ENCODE data around the gene RANBP9.

RANBP9 gene

GRCh38 chr6:13600036-13600435 is 111.6 kb downstream of the RANBP9 start:
- DNase-seq (ENCODE audit: low read depth, low spot score) = no peak

GRCh38 chr6:13597073-13597472 is 114.6 kb downstream of the RANBP9 start:
- no peak for DNase-seq (ENCODE audit: low read depth, low spot score)

GRCh38 chr6:13593720-13594119 is 117.9 kb downstream of the RANBP9 start:
- DNase-seq (ENCODE audit: low read depth, low spot score) = no peak

GRCh38 chr6:13593103-13593502 is 118.5 kb downstream of the RANBP9 start:
- no peak for DNase-seq (ENCODE audit: low read depth, low spot score)

- DNase-seq (ENCODE audit: low read depth, low spot score) = no peak
These were observed 120.3 kb downstream of the RANBP9 start for GRCh38 chr6:13591205-13591921.

GRCh38 chr6:13590574-13591153 is 121.0 kb downstream of the RANBP9 start:
- no peak for DNase-seq (ENCODE audit: low read depth, low spot score)

GRCh38 chr6:13589801-13590200 is 121.8 kb downstream of the RANBP9 start:
- no peak for DNase-seq (ENCODE audit: low read depth, low spot score)

- DNase-seq (ENCODE audit: low read depth, low spot score) = no peak
These were observed 124.8 kb downstream of the RANBP9 start for GRCh38 chr6:13586603-13587542.

GRCh38 chr6:13581700-13582229 is 129.9 kb downstream of the RANBP9 start:
- DNase-seq (ENCODE audit: low read depth, low spot score) = no peak

GRCh38 chr6:13579911-13580310 is 131.7 kb downstream of the RANBP9 start:
- no peak for DNase-seq (ENCODE audit: low read depth, low spot score)

GRCh38 chr6:13577926-13578325 is 133.7 kb downstream of the RANBP9 start:
- DNase-seq (ENCODE audit: low read depth, low spot score) = no peak

- DNase-seq (ENCODE audit: low read depth, low spot score) = no peak
These were observed 135.6 kb downstream of the RANBP9 start for GRCh38 chr6:13576017-13576416.

GRCh38 chr6:13575377-13575775 is 136.3 kb downstream of the RANBP9 start:
- DNase-seq (ENCODE audit: low read depth, low spot score) = no peak

- DNase-seq (ENCODE audit: low read depth, low spot score) = peak; percentile 92
These were observed 136.9 kb downstream of the RANBP9 start, which contains the start of gene SIRT5 for GRCh38 chr6:13574571-13575376. Gene SIRT5, plus strand, starts transcription at chr6:13574601. Its CDS starts 9,510 bp downstream, at chr6:13584111.

- peak; percentile 97 for DNase-seq (ENCODE audit: low read depth, low spot score)
These were observed 137.5 kb downstream of the RANBP9 start for GRCh38 chr6:13574149-13574570.

GRCh38 chr6:13573669-13574110 is 137.9 kb downstream of the RANBP9 start:
- peak; percentile 53 for DNase-seq (ENCODE audit: low read depth, low spot score)

- no peak for DNase-seq (ENCODE audit: low read depth, low spot score)
These were observed 138.5 kb downstream of the RANBP9 start for GRCh38 chr6:13572951-13573654.

- no peak for DNase-seq (ENCODE audit: low read depth, low spot score)
These were observed 139.4 kb downstream of the RANBP9 start for GRCh38 chr6:13572240-13572639.

All from ELF-1 (cell line).